CD4-positive, alpha-beta T cell treated with Interleukin-17A for 4 hours (primary cell): ENCODE results near the gene DCANP1.
"Not testable (repeated sequence)": the region's sequence is repeated elsewhere in the genome, so short reads cannot be mapped to it uniquely, and the experiment has no call there.

Experiments
- DNase-seq: peaks from one replicate; pipeline ENCODE4 v3.0.0-alpha.2; 2020; ENCODE audit warnings: mixed read lengths

The DCANP1 gene

GRCh38 chr5:135447298-135447929, at the start of gene DCANP1:
Gene DCANP1 (minus strand): TSS chr5:135447348. CDS start chr5:135447108, 240 bp downstream.
- no peak for DNase-seq

GRCh38 chr5:135495531-135495930, 48.4 kb upstream of the DCANP1 start:
- DNase-seq: not testable (repeated sequence)

- no peak for DNase-seq
These were observed 47.0 kb upstream of the DCANP1 start for GRCh38 chr5:135494196-135494595.

- DNase-seq: no peak
These were observed 46.4 kb upstream of the DCANP1 start for GRCh38 chr5:135493406-135494180.

GRCh38 chr5:135492319-135492626, 45.1 kb upstream of the DCANP1 start:
- no peak for DNase-seq

- no peak for DNase-seq
These were observed 44.6 kb upstream of the DCANP1 start for GRCh38 chr5:135491552-135492318.

GRCh38 chr5:135491038-135491551, 43.9 kb upstream of the DCANP1 start:
- no peak for DNase-seq

GRCh38 chr5:135490245-135491037, 43.3 kb upstream of the DCANP1 start:
- DNase-seq: no peak

GRCh38 chr5:135489466-135490244, 42.5 kb upstream of the DCANP1 start:
- no peak for DNase-seq

GRCh38 chr5:135488727-135489465, 41.7 kb upstream of the DCANP1 start:
- no peak for DNase-seq

- DNase-seq: no peak
These were observed 40.8 kb upstream of the DCANP1 start for GRCh38 chr5:135487839-135488514.

GRCh38 chr5:135487037-135487395, 39.9 kb upstream of the DCANP1 start:
- no peak for DNase-seq

GRCh38 chr5:135486131-135487036, 39.2 kb upstream of the DCANP1 start:
- DNase-seq: no peak

GRCh38 chr5:135484674-135485086, 37.5 kb upstream of the DCANP1 start:
- DNase-seq: no peak

- no peak for DNase-seq
These were observed 36.1 kb upstream of the DCANP1 start for GRCh38 chr5:135483254-135483653.

GRCh38 chr5:135482381-135482933, 35.3 kb upstream of the DCANP1 start:
- DNase-seq: no peak

- no peak for DNase-seq
These were observed 34.8 kb upstream of the DCANP1 start for GRCh38 chr5:135481909-135482311.

GRCh38 chr5:135481387-135481786, 34.2 kb upstream of the DCANP1 start:
- no peak for DNase-seq

GRCh38 chr5:135480511-135480910, 33.4 kb upstream of the DCANP1 start:
- DNase-seq: no peak
